ENCODE measurements around the gene LPP. TPM values are rescaled to one million over a fixed set of nuclear protein-coding genes. Genes with fewer than 3 reads are reported as not detected.

LPP gene
- polyA plus RNA-seq, 1 donor (not counting 4 experiments of a cell fraction or from before 2014, with no cell fraction given) = 16.0 TPM

- no peaks in the 10 kb centered on the region for H3K9me3 ChIP-seq (ENCODE audit: control insufficient read depth, low read depth, low read length)
Measured at GRCh38 chr3:188658606-188659005, 504.6 kb downstream of the LPP start.

GRCh38 chr3:188659449-188660090 lies 505.6 kb downstream of the LPP start:
- H3K9me1 ChIP-seq (ENCODE audit: control insufficient read depth, extremely low read depth, insufficient read depth, low read length) = no peaks in the 10 kb centered on the region
- no peak for DNase-seq (ENCODE audit: low read depth, low spot score)
- H3K79me2 ChIP-seq (ENCODE audit: control insufficient read depth, insufficient read depth, low read length) = no peaks in the 10 kb centered on the region
- H3K9me3 ChIP-seq (ENCODE audit: control insufficient read depth, low read depth, low read length) = no peaks in the 10 kb centered on the region
- H3K27me3 ChIP-seq (ENCODE audit: control insufficient read depth, extremely low read depth, insufficient read depth, low read length) = no peaks in the 10 kb centered on the region
- H2AFZ ChIP-seq (ENCODE audit: control insufficient read depth, low read length) = no peak overlapping the region
- no peak overlapping the region for H3K27ac ChIP-seq (ENCODE audit: control insufficient read depth, insufficient read depth, low read length)
- no peaks in the 10 kb centered on the region for H4K20me1 ChIP-seq (ENCODE audit: control insufficient read depth, extremely low read depth, insufficient read depth, low read length)
- no peak overlapping the region for H3K9ac ChIP-seq (ENCODE audit: control insufficient read depth, extremely low read depth, insufficient read depth, low read length)
- peaks cover 9% of the 10 kb centered on the region for H3K4me1 ChIP-seq (ENCODE audit: control insufficient read depth, extremely low read depth, insufficient read depth, low read length)
- no peak overlapping the region for H3K4me3 ChIP-seq (ENCODE audit: control insufficient read depth in 2 of 3, extremely low read depth in 1 of 3, insufficient read depth in 2 of 3, low read depth in 1 of 3, low read length in 3 of 3)
- no peak overlapping the region for H3K4me2 ChIP-seq (ENCODE audit: control insufficient read depth, extremely low read depth, insufficient read depth, low read depth, low read length)
- TF ChIP-seq EZH2 (IDR thresholded peaks at IDR 0.05; ENCODE audit: low read length) = no peak
- no peak for TF ChIP-seq CTCF (optimal IDR thresholded peaks at IDR 0.05 in 1 of 3, IDR thresholded peaks at IDR 0.05 in 1 of 3, conservative IDR thresholded peaks at IDR 0.05 in 1 of 3; ENCODE audit: extremely low read depth in 1 of 3, insufficient read depth in 2 of 3, low read length in 3 of 3)
- dilution Hi-C loops (cut with MboI; ENCODE audit: extremely low pct_ligation_motif_present, low sequenced_read_pairs) = no loop called here
- FAIRE-seq = no peak
- H3K36me3 ChIP-seq (ENCODE audit: control insufficient read depth in 2 of 2, extremely low read depth in 1 of 2, insufficient read depth in 2 of 2, low read length in 2 of 2) = no peaks in the 10 kb centered on the region

More at GRCh38 chr3:188658606-188659005, 504.6 kb downstream of the LPP start:
- no peaks in the 10 kb centered on the region for H4K20me1 ChIP-seq (ENCODE audit: control insufficient read depth, extremely low read depth, insufficient read depth, low read length)
- H3K9me1 ChIP-seq (ENCODE audit: control insufficient read depth, extremely low read depth, insufficient read depth, low read length) = no peaks in the 10 kb centered on the region
- TF ChIP-seq EZH2 (IDR thresholded peaks at IDR 0.05; ENCODE audit: low read length) = no peak
- TF ChIP-seq CTCF (optimal IDR thresholded peaks at IDR 0.05 in 1 of 3, IDR thresholded peaks at IDR 0.05 in 1 of 3, conservative IDR thresholded peaks at IDR 0.05 in 1 of 3; ENCODE audit: extremely low read depth in 1 of 3, insufficient read depth in 2 of 3, low read length in 3 of 3) = no peak
- H3K27ac ChIP-seq (ENCODE audit: control insufficient read depth, insufficient read depth, low read length) = no peak overlapping the region
- H3K4me1 ChIP-seq (ENCODE audit: control insufficient read depth, extremely low read depth, insufficient read depth, low read length) = peaks cover 9% of the 10 kb centered on the region
- H3K36me3 ChIP-seq (ENCODE audit: control insufficient read depth in 2 of 2, extremely low read depth in 1 of 2, insufficient read depth in 2 of 2, low read length in 2 of 2) = no peaks in the 10 kb centered on the region
- H3K9ac ChIP-seq (ENCODE audit: control insufficient read depth, extremely low read depth, insufficient read depth, low read length) = no peak overlapping the region
- dilution Hi-C loops (cut with MboI; ENCODE audit: extremely low pct_ligation_motif_present, low sequenced_read_pairs) = no loop called here
- no peak overlapping the region for H3K4me3 ChIP-seq (ENCODE audit: control insufficient read depth in 2 of 3, extremely low read depth in 1 of 3, insufficient read depth in 2 of 3, low read depth in 1 of 3, low read length in 3 of 3)
- FAIRE-seq (no peak), DNase-seq (ENCODE audit: low read depth, low spot score) (no peak)
- H3K27me3 ChIP-seq (ENCODE audit: control insufficient read depth, extremely low read depth, insufficient read depth, low read length) = no peaks in the 10 kb centered on the region
- H3K4me2 ChIP-seq (ENCODE audit: control insufficient read depth, extremely low read depth, insufficient read depth, low read depth, low read length) = no peak overlapping the region
- no peaks in the 10 kb centered on the region for H3K79me2 ChIP-seq (ENCODE audit: control insufficient read depth, insufficient read depth, low read length)
- H2AFZ ChIP-seq (ENCODE audit: control insufficient read depth, low read length) = no peak overlapping the region

Measured in keratinocyte (primary cell).